DMS153 treated with DMSO at 0.1 percent for 48 hours (cell line): ENCODE results near the gene NMNAT1.
"Not testable (repeated sequence)": the region's sequence is repeated elsewhere in the genome, so short reads cannot be mapped to it uniquely, and the experiment has no call there.

Source experiments
- DNase-seq: peaks from one replicate; lab custom pipeline; 2025; ENCODE audit not compliant: unreplicated experiment; lab: John Stamatoyannopoulos, UW

Gene NMNAT1

GRCh38 chr1:9942939-9943788 is at the start of gene NMNAT1, which contains the start of gene LZIC:
Gene NMNAT1, plus strand, starts transcription at chr1:9943475. Its CDS starts 28,599 bp downstream, at chr1:9972074.
Gene LZIC, minus strand, starts transcription at chr1:9943391. Its CDS starts 6,772 bp downstream, at chr1:9936619.
- DNase-seq, result peak; percentile 91

GRCh38 chr1:9894115-9894514 is 49.2 kb upstream of the NMNAT1 start:
- DNase-seq, result no peak

GRCh38 chr1:9900142-9901043 is 42.9 kb upstream of the NMNAT1 start:
- DNase-seq, result peak; percentile 96

- DNase-seq, result no peak
Observed at GRCh38 chr1:9901148-9902059, 41.9 kb upstream of the NMNAT1 start.

- no peak for DNase-seq
Observed at GRCh38 chr1:9902060-9902452, 41.2 kb upstream of the NMNAT1 start.

GRCh38 chr1:9903801-9904527 is 39.3 kb upstream of the NMNAT1 start:
- DNase-seq, result no peak

GRCh38 chr1:9904596-9904995 is 38.7 kb upstream of the NMNAT1 start:
- no peak for DNase-seq

- no peak for DNase-seq
Observed at GRCh38 chr1:9905010-9905409, 38.3 kb upstream of the NMNAT1 start.

- DNase-seq, result no peak
Observed at GRCh38 chr1:9906466-9906865, 36.8 kb upstream of the NMNAT1 start.

GRCh38 chr1:9907441-9907840 is 35.8 kb upstream of the NMNAT1 start:
- no peak for DNase-seq

GRCh38 chr1:9908871-9909233 is 34.4 kb upstream of the NMNAT1 start:
- DNase-seq, result no peak

GRCh38 chr1:9909234-9910046 is 33.8 kb upstream of the NMNAT1 start:
- DNase-seq, result no peak

GRCh38 chr1:9910076-9910422 is 33.2 kb upstream of the NMNAT1 start, which contains the start of gene CTNNBIP1:
Gene CTNNBIP1, minus strand, starts transcription at chr1:9910269. Its CDS starts 38,205 bp downstream, at chr1:9872064.
- DNase-seq, result peak; percentile 97

- peak; percentile 99 for DNase-seq
Observed at GRCh38 chr1:9910423-9911178, 32.7 kb upstream of the NMNAT1 start.

GRCh38 chr1:9912264-9912936 is 30.9 kb upstream of the NMNAT1 start:
- DNase-seq, result no peak

GRCh38 chr1:9914610-9914937 is 28.7 kb upstream of the NMNAT1 start:
- DNase-seq, result no peak

- DNase-seq, result no peak
Observed at GRCh38 chr1:9916452-9916851, 26.8 kb upstream of the NMNAT1 start.

GRCh38 chr1:9917495-9917894 is 25.8 kb upstream of the NMNAT1 start:
- not testable (repeated sequence) for DNase-seq
